Kidney epithelial cell (primary cell): ENCODE measurements around the gene GJA4. TPM values are rescaled to one million over a fixed set of nuclear protein-coding genes. Genes with fewer than 3 reads are reported as not detected.

Experiments
- DNase-seq: peaks from one replicate; pipeline ENCODE4 v3.0.0-alpha.2; 2010; ENCODE audit warnings: low read depth
- H3K27me3 ChIP-seq: 2 replicates; pipeline ENCODE4 v1.6.0; 2011; ENCODE audit warnings: low read length; ENCODE audit not compliant: control insufficient read depth, insufficient read depth
- H3K36me3 ChIP-seq: 2 replicates; pipeline ENCODE4 v1.5.1; 2011; ENCODE audit warnings: low read length; ENCODE audit not compliant: control insufficient read depth, insufficient read depth
- H3K4me3 ChIP-seq: 2 replicates; pipeline ENCODE4 v1.5.1; 2011; ENCODE audit warnings: low read depth, mild to moderate bottlenecking, control low read depth, low read length
- CTCF ChIP-seq: IDR thresholded peaks from 2 replicates; pipeline ENCODE4 v1.5.1; 2011; ENCODE audit warnings: mild to moderate bottlenecking, moderate library complexity, low read length, control low read depth, inconsistent platforms; ENCODE audit not compliant: insufficient read depth, poor library complexity, severe bottlenecking
- total RNA-seq: library from RNA; depleted of rRNA; stranded (reverse); fragments of >200 nt; gene quantifications from 2 replicates; pipeline ENCODE4 v1.2.3, GENCODE V29; 2015

The GJA4 gene
- total RNA-seq, 1 donor from 2014 or later: not detected

- no peak for DNase-seq
- TF ChIP-seq CTCF: no peak
- no peak overlapping the region for H3K4me3 ChIP-seq
- H3K27me3 ChIP-seq: no peaks in the 10 kb centered on the region
- no peaks in the 10 kb centered on the region for H3K36me3 ChIP-seq
These were observed 14.4 kb upstream of the GJA4 start for GRCh38 chr1:34778381-34778780.

GRCh38 chr1:34779005-34779404 is 13.8 kb upstream of the GJA4 start:
- Histone ChIP-seq H3K27me3 (no peaks in the 10 kb centered on the region), H3K36me3 (no peaks in the 10 kb centered on the region), H3K4me3 (no peak overlapping the region)
- DNase-seq: no peak
- TF ChIP-seq CTCF: no peak

- no peak for DNase-seq
- TF ChIP-seq CTCF: no peak
- no peak overlapping the region for H3K4me3 ChIP-seq
- no peaks in the 10 kb centered on the region for H3K36me3 ChIP-seq
- no peaks in the 10 kb centered on the region for H3K27me3 ChIP-seq
These were observed 13.3 kb upstream of the GJA4 start for GRCh38 chr1:34779526-34779925.

GRCh38 chr1:34779962-34780361 is 12.8 kb upstream of the GJA4 start:
- H3K36me3 ChIP-seq: no peaks in the 10 kb centered on the region
- DNase-seq: no peak
- H3K27me3 ChIP-seq: no peaks in the 10 kb centered on the region
- H3K4me3 ChIP-seq: no peak overlapping the region
- no peak for TF ChIP-seq CTCF

GRCh38 chr1:34780528-34780927 is 12.3 kb upstream of the GJA4 start:
- no peaks in the 10 kb centered on the region for H3K36me3 ChIP-seq
- H3K27me3 ChIP-seq: no peaks in the 10 kb centered on the region
- no peak overlapping the region for H3K4me3 ChIP-seq
- DNase-seq: no peak
- TF ChIP-seq CTCF: no peak

- DNase-seq: no peak
- Histone ChIP-seq H3K36me3 (no peaks in the 10 kb centered on the region), H3K27me3 (no peaks in the 10 kb centered on the region), H3K4me3 (peak within 1 kb of the TSS; percentile 60)
- no peak for TF ChIP-seq CTCF
These were observed 11.5 kb upstream of the GJA4 start, which contains the start of gene GJB3 for GRCh38 chr1:34781071-34781843. Gene GJB3 (plus strand): TSS chr1:34781214. CDS start chr1:34784763, 3,549 bp downstream.
